Natural killer cell (primary cell): ENCODE data around the gene EIF4E. TPM values are rescaled to one million over a fixed set of nuclear protein-coding genes. Genes with fewer than 3 reads are reported as not detected.

Experiments
- ATAC-seq, 3 donors: fragments of 150-1000 bp in 2 of 3; fragments of 200-7000 bp in 1 of 3; cut with Tn5 transposase; 1 replicate in 1 of 3; 2 replicates in 2 of 3; pipeline ENCODE4 v1.10.0; 2021; ENCODE audit warnings: mild to moderate bottlenecking in 2 of 3, moderate library complexity in 2 of 3
- DNase-seq, 2 donors: peaks; one replicate each; pipeline versions ENCODE4 v3.0.0 to v3.0.0-alpha.2; 2013 to 2021; ENCODE audit warnings: mixed read lengths in 1 of 2
- H3K27ac ChIP-seq: one replicate; pipeline ENCODE4 v1.5.1; 2013; ENCODE audit warnings: mild to moderate bottlenecking, low read length
- H3K27me3 ChIP-seq: one replicate; pipeline ENCODE4 v1.6.1; 2013; ENCODE audit warnings: low read length; ENCODE audit not compliant: control insufficient read depth, insufficient read depth
- H3K36me3 ChIP-seq: one replicate; pipeline ENCODE4 v1.6.1; 2013; ENCODE audit warnings: low read length; ENCODE audit not compliant: control insufficient read depth, insufficient read depth
- H3K4me1 ChIP-seq: one replicate; pipeline ENCODE4 v1.6.1; 2013; ENCODE audit warnings: low read length; ENCODE audit not compliant: control insufficient read depth, insufficient read depth
- H3K4me3 ChIP-seq: one replicate; pipeline ENCODE4 v1.5.1; 2013; ENCODE audit warnings: low read length
- H3K9me3 ChIP-seq: one replicate; pipeline ENCODE4 v1.6.1; 2013; ENCODE audit warnings: low read length; ENCODE audit not compliant: control insufficient read depth, insufficient read depth
- H3K27ac Mint-ChIP-seq, 2 donors: one replicate each; pipeline ENCODE4 v1.8.0; 2022; ENCODE audit warnings: mild to moderate bottlenecking in 2 of 2, mixed read lengths in 2 of 2, moderate library complexity in 1 of 2
- H3K27me3 Mint-ChIP-seq, 2 donors: one replicate each; pipeline ENCODE4 v1.8.0; 2022; ENCODE audit warnings: low read depth in 2 of 2, mixed read lengths in 2 of 2
- H3K36me3 Mint-ChIP-seq: one replicate; pipeline ENCODE4 v1.8.0; 2022; ENCODE audit warnings: mixed read lengths
- H3K4me1 Mint-ChIP-seq, 2 donors: one replicate each; pipeline ENCODE4 v1.8.0; 2022; ENCODE audit warnings: mixed read lengths in 2 of 2
- H3K4me3 Mint-ChIP-seq: one replicate; pipeline ENCODE4 v1.8.0; 2022; ENCODE audit warnings: mild to moderate bottlenecking, moderate library complexity, mixed read lengths
- H3K9me3 Mint-ChIP-seq, 2 donors: one replicate each; pipeline ENCODE4 v1.8.0; 2022; ENCODE audit warnings: mixed read lengths in 2 of 2
- WGBS: methylation state at CpG from one replicate; pipeline ENCODE4 v1.1.7; 2013; ENCODE audit warnings: missing lambda C conversion rate; ENCODE audit not compliant: insufficient coverage; 5-methylcytosine and 5-hydroxymethylcytosine counted together
- intact Hi-C: fragments of 100-400 bp; cut with micrococcal nuclease; formaldehyde crosslinking; loops from one replicate; pipeline ENCODE4 v1.14.2; 2022
- total RNA-seq, 4 donors: library from RNA; stranded (reverse); fragments of 120-200 nt in 1 of 4; gene quantifications; one replicate each; pipeline versions ENCODE4 v1.2.3 to v1.2.4, GENCODE V29; 2013 to 2022
- TF ChIP-seq, protein P1 (sequence below): fragments of 200-600 bp; IDR thresholded peaks from one replicate; pipeline ENCODE4 v1.8.0; 2022; ENCODE audit warnings: antibody characterized with exemption

Gene EIF4E, protein sequence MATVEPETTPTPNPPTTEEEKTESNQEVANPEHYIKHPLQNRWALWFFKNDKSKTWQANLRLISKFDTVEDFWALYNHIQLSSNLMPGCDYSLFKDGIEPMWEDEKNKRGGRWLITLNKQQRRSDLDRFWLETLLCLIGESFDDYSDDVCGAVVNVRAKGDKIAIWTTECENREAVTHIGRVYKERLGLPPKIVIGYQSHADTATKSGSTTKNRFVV
- 10 to 100 TPM; 67.4 to 92.4 (median 75.5) TPM for total RNA-seq
- 129 TPM for total RNA-seq (2013)

DNA sequence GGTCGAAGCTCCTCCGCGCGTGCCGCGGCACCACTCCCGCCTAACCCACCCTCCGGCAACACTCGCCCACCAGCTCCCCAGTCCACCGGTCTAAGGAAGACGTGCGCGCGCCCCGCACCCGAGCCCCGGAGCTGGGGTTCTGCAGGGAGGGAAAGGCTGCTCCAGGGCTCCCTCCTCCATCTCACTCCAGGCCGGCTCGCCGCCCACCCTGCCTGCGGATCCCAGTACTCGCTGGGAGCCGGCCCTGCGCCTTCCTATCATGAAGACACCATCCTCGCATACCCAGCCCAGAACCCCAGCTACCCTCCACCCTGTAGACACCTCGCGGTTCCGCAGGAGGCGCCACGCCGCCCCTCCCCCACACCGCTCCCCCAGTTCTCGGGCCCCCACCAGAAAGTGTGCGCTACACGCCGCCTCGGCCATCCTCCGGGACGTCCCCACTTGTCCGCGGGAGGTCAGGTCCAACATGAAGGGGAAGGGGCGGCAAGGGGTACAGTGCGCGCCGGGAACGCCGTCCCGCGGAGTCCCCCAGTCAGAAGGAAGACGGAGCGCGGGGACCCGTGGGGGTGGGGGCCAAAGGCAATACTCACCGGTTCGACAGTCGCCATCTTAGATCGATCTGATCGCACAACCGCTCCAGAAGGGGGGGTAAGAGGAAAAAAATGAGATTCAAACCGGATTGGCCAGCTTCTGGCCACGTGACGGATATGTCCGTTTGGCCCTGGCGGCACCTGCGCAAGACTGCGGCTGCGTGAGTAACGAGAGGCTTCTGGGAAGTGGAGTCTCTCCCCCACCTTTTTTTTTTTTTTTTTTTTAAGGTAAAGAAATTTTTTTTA lies at the start of gene EIF4E:
Gene EIF4E, minus strand, starts transcription at position 629 of the 836 bp plus-strand sequence. Its CDS starts 21 bp downstream, at position 608.
- peak within 1 kb of the TSS; percentile 99 for H3K4me3 Mint-ChIP-seq
- peaks cover 20 to 27% of the 10 kb centered on the region in 2 donors for H3K4me1 Mint-ChIP-seq

DNA sequence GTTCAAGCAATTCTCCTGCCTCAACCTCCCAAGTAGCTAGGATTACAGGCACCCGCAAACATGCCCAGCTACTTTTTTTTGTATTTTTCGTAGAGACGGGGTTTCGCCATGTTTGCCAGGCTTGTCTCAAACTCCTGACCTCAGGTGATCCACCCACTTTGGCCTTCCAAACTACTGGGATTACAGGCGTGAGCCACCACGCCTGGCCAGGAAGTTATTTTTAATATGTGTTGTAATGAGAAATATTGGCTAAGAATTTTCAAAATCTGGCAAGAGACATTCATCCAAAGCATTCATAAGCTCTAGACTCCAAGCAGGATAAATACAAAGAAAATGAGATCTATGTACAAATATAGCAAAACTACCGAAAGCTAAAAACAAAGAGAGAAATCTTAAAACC lies 48.6 kb upstream of the EIF4E start:
- DNase-seq = no peak
- WGBS = 94% methylated on average over 4 of the region's 7 CpGs
- no peak overlapping the region for H3K4me3 Mint-ChIP-seq
- H3K27ac ChIP-seq = no peak overlapping the region
- TF ChIP-seq, protein P1, sequence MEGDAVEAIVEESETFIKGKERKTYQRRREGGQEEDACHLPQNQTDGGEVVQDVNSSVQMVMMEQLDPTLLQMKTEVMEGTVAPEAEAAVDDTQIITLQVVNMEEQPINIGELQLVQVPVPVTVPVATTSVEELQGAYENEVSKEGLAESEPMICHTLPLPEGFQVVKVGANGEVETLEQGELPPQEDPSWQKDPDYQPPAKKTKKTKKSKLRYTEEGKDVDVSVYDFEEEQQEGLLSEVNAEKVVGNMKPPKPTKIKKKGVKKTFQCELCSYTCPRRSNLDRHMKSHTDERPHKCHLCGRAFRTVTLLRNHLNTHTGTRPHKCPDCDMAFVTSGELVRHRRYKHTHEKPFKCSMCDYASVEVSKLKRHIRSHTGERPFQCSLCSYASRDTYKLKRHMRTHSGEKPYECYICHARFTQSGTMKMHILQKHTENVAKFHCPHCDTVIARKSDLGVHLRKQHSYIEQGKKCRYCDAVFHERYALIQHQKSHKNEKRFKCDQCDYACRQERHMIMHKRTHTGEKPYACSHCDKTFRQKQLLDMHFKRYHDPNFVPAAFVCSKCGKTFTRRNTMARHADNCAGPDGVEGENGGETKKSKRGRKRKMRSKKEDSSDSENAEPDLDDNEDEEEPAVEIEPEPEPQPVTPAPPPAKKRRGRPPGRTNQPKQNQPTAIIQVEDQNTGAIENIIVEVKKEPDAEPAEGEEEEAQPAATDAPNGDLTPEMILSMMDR = no peak
- H3K27ac Mint-ChIP-seq = no peak overlapping the region
- H3K36me3 Mint-ChIP-seq = no peaks in the 10 kb centered on the region
- no peak overlapping the region for H3K4me3 ChIP-seq
- no peaks in the 10 kb centered on the region for H3K9me3 Mint-ChIP-seq
- H3K36me3 ChIP-seq = no peaks in the 10 kb centered on the region
- no peaks in the 10 kb centered on the region for H3K4me1 ChIP-seq
- no peak for ATAC-seq
- intact Hi-C loops = no loop called here
- no peaks in the 10 kb centered on the region for H3K9me3 ChIP-seq
- no peaks in the 10 kb centered on the region for H3K4me1 Mint-ChIP-seq
- H3K27me3 Mint-ChIP-seq = peaks cover 8 to 12% of the 10 kb centered on the region in 2 donors
- H3K27me3 ChIP-seq = no peaks in the 10 kb centered on the region

More for the DNA sequence above, at the start of gene EIF4E:
- H3K9me3 ChIP-seq = no peaks in the 10 kb centered on the region
- no peaks in the 10 kb centered on the region for H3K36me3 Mint-ChIP-seq
- peaks cover 3% of the 10 kb centered on the region for H3K36me3 ChIP-seq
- TF ChIP-seq, protein P1 = no peak
- ATAC-seq (peak; percentile 74 to 92 (median 86)), DNase-seq (peak; percentile 92 to 99)
- peak within 1 kb of the TSS; percentile 93 to 98 for H3K27ac Mint-ChIP-seq
- H3K4me3 ChIP-seq = peak within 1 kb of the TSS; percentile 99
- H3K27ac ChIP-seq = peak within 1 kb of the TSS; percentile 95
- H3K27me3 ChIP-seq = no peaks in the 10 kb centered on the region
- no peaks in the 10 kb centered on the region for H3K9me3 Mint-ChIP-seq
- H3K4me1 ChIP-seq = peaks cover 12% of the 10 kb centered on the region
- intact Hi-C loops = loop anchor here (1.0 to 10.0 kb wide), 8 partner anchors 67 to 966 kb away; partner anchors contain the start of genes ADH5, LAMTOR3, METAP1 and STPG2
- WGBS = under 1% methylated on average over 64 of the region's 68 CpGs
- no peaks in the 10 kb centered on the region for H3K27me3 Mint-ChIP-seq

DNA sequence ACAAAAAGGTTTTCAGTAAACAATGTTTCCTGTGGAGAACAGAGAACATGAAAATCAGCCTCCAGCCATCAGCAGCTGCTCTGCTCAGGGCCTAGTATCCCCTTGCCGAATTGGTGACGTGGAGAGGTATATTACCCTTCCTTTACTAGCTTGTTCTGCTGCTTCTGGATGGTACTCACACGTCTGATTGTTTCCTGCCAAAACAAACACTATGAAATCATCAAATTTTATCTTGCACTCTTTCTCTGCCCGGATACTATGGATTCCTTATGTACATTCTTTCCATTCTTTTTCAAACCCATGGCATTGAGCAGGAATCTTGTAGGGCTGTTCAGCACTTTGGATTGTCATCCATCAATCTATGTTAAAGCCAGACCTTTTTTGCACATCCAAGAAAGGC lies 47.8 kb upstream of the EIF4E start:
- Histone ChIP-seq H3K27ac (no peak overlapping the region), H3K4me1 (no peaks in the 10 kb centered on the region), H3K9me3 (no peaks in the 10 kb centered on the region), H3K36me3 (no peaks in the 10 kb centered on the region), H3K27me3 (no peaks in the 10 kb centered on the region), H3K4me3 (no peak overlapping the region)
- DNase-seq (no peak), ATAC-seq (no peak)
- Mint-ChIP-seq H3K27ac (no peak overlapping the region), H3K36me3 (no peaks in the 10 kb centered on the region), H3K4me1 (no peaks in the 10 kb centered on the region), H3K27me3 (peaks cover 9 to 12% of the 10 kb centered on the region in 2 donors), H3K4me3 (no peak overlapping the region), H3K9me3 (no peaks in the 10 kb centered on the region)
- TF ChIP-seq, protein P1 = no peak
- intact Hi-C loops = no loop called here
- 85% methylated on average over 4 of the region's 4 CpGs for WGBS
